ENCODE data around the gene F2RL3.
"Not testable (repeated sequence)": the region's sequence is repeated elsewhere in the genome, so short reads cannot be mapped to it uniquely, and the experiment has no call there.

Gene F2RL3

DNA sequence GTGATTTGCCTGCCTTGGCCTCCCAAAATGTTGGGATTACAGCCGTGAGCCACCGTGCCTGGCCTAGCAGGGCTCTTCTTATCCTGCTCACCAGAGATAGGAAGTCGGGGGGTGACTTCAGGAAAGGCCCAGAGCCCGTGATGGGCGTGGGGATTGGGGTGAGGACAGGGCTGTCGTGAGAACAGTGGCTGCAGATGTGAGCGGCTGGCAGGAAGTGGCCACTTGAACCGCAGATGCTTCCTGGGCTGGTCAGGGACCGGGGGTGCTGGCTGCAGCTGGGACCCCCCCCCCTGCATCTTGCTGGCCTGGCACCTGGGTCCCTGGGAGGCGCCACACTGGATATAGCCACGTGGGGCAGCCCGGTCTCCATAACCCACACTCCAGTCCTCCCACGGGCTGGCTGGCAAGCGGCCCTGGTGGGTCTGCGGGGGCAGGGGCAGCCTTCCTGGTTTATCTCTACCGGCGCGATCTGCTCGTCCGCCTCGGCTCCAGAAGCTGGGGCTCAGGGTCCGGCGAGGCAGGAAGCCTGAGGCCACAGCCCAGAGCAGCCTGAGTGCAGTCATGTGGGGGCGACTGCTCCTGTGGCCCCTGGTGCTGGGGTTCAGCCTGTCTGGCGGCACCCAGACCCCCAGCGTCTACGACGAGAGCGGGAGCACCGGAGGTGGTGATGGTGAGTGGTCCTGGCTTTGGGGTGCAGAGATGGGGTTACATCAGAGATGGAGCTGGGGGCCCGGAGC is at the start of gene F2RL3:
TSS of gene F2RL3 (plus strand) at position 371 of the 737 bp plus-strand sequence. CDS start at position 562, 191 bp downstream.
- no peak for DNase-seq

GRCh38 chr19:16841391-16841926 is 47.3 kb upstream of the F2RL3 start:
- no peak for DNase-seq

DNA sequence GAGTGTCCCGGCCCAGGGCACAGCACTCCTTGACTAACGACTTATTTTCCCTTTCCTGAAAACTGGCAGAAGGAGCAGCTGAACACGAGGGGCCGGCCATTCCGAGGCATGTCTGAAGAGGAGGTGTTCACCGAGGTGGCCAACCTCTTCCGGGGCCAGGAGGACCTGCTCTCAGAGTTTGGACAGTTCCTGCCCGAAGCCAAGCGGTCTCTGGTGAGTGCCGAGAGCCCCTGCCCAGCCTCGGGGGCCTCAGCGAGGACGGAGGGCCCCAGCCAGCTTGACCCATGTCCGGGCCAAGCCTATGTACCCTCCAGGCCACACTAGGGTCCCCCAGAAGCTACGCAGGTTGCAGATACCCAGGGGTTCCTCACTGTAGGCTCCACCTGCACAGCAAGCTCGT is 41.9 kb upstream of the F2RL3 start:
- no peak for DNase-seq

DNA sequence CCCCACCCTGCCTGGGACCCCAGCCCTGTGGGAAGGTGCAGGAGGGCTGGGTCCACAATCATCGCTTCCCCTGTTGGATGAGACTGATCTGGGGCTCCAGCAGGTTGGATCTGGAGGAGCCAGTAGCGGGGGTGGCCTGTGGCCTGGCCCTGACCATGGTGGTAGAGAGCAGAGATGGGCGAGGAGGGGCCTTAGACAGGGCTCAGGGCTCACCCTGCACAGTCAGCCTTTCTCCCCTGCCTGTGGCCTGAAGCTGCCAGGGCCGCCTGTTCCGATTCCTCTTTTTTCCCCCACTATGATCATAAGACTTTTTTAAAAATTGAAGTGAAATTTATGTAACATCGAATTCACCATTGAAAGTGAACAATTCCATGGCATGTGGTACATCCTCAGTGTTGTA is 41.4 kb upstream of the F2RL3 start:
- DNase-seq: no peak

GRCh38 chr19:16849168-16849567 is 39.6 kb upstream of the F2RL3 start:
- DNase-seq: no peak

- DNase-seq: no peak
Observed at GRCh38 chr19:16850133-16850532, 38.7 kb upstream of the F2RL3 start.

GRCh38 chr19:16851031-16851712 is 37.6 kb upstream of the F2RL3 start:
- DNase-seq: no peak

DNA sequence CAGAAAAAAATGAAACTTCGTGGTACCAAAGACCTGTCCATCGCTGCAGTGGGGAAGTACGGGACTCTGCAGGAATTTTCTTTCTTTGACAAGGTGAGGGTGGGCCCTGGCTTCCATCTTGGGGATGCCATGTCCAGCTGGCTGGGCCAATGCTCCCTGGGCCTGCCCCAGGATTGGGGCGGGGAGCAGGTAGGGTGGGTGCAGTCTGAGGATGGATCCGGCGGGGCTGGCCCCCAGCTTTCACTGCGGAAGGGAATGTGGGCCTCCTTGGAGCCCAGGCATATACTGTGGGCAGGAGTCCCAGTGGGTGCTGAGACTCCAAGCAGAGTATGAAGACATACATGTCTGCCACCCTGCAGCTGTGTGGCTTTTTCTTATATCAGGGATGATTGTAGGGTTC is 35.7 kb upstream of the F2RL3 start:
- no peak for DNase-seq

- DNase-seq: no peak
Observed at GRCh38 chr19:16856091-16856490, 32.7 kb upstream of the F2RL3 start.

- no peak for DNase-seq
Observed at GRCh38 chr19:16859626-16860025, 29.2 kb upstream of the F2RL3 start.

- DNase-seq: no peak
Observed at GRCh38 chr19:16860118-16860517, 28.7 kb upstream of the F2RL3 start.

DNA sequence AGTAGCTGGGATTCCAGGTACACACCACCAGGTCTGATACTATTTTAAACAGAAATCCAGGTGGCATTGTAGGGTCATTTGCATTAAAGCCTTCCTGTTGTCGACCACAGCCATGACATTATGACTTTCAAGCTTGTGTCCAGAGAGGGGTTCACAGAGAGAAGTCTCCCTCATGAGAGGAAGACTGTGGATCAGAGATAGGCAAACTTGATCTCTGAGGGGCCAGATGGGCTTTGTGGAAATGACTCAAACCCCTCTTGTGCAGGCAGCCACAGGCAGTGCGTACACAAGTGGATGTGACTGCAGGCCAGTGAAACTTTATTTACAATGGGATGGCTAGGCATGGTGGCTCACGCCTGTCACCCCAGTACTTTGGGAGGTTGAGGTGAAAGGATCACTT is 27.8 kb upstream of the F2RL3 start:
- DNase-seq: no peak

DNA sequence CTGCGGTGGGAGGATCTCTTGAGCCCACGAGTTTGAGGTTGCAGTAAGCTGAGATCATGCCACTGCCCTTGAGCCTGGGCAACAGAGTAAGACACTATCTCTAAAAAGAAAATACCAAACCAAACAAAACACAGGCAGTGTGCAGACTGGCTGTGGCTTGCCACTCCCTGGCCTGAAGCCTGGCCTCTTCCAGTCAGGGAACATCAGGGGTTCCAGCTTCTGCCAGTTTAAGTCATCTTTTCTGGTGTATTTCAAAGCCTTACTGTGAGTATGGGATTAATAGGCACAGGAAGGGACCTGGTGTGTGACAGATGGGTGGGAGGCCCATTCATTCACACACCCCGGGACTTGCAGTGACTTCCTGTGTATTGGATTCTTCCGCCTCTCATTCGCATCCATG is 27.0 kb upstream of the F2RL3 start:
- DNase-seq: no peak

DNA sequence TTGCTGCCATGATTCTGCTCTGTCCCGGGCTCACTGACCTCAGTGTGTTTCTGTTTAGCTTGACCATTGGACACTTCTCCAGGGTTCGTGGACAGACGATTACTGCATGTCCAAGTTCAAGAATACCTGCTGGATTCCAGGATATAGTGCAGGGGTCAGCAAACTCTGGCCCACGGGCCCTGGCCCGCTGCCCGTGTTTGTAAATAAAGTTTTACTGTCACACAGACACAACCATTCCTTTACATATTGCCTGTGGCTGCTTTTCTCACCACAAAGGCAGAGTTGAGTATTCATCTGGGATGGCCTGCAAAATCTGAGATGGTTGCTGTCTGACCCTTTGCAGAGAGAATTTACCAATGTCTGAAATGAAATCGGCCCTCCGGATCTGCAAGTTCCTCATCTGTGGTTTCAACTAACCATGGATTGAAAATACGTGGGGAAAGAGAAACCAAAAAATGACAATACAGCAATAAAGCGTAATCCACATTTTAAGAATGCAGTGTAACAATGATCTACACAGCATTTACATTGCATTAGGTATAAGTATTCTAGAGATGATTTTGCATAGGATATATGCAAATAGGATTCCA is 25.9 kb upstream of the F2RL3 start:
- no peak for DNase-seq

DNA sequence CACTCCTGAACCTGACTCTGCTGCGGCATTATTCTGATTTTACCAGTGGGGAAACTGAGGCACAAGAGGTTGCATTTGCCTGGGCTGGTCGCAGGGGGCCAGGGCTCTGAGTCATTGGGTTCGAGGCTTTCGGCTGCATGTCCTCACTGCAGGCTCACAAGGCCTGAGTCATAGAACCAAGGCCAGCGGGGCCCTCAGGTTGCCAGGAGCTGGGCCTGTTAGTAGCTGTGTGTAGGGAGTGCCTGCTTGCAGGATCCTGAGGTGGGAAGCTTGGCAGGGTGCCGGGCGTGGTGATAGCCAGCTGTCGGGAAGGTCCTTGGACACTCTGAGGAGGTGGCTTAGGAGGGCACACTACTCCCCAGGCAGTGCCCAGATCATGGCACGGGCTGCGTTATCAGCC is 21.6 kb upstream of the F2RL3 start:
- no peak for DNase-seq

DNA sequence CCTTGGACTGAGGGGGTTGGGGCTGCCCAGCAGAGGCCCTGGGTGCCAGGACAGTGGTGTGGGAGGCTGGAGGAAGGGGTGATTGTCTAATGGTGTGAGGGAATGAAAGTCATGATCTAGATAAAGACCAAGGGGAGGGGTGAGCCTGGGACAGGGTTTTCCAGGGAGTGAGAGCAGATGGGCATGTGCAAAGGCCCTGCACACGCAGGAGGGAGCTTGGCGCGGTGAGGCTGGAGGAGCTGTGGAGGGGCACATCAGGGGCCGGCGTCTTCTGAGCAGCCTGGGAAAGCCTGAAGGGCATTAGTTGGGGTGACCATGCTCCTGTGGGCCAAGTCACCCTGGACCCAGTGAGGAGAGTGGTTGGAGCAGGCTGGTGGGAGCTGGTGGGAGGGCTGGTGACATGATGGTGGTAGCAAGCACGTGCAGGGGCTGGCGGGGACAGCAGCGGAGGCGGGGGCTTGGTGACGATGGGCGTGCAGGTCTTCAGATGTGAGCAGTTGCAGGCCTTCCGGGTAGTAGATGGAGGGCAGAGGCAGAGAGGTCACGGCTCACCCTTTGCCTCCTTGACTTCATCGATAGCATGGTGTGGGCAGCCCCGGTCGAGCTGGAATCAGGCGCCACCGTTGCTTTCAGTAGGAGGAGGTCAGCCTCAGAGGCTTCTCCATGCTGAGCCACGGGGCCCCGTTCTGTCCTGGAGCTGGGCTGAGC is 20.2 kb upstream of the F2RL3 start:
- no peak for DNase-seq

- DNase-seq: no peak
Observed at GRCh38 chr19:16869331-16869972, 19.3 kb upstream of the F2RL3 start.

GRCh38 chr19:16871871-16872270 is 16.9 kb upstream of the F2RL3 start:
- DNase-seq: no peak

DNA sequence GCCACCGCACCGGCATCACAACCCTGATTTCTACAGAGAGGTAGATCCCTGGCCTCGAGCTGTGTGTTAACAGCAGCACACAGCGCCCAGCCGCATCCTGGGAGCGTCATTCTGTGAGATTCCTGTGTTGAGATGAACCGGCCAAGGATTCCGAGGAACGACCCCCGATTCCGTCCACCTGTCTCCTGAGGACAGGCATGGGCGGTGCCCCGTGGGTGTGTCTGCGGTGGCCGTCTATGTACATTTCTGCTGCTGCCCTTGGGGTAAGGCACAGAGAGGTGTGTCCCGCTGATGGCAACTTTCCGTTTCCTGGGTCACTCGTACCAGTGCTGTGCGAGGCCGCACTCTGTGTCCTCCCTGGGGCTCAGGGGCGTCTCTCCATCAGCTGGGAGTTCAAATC is 16.1 kb upstream of the F2RL3 start:
- DNase-seq: no peak

DNA sequence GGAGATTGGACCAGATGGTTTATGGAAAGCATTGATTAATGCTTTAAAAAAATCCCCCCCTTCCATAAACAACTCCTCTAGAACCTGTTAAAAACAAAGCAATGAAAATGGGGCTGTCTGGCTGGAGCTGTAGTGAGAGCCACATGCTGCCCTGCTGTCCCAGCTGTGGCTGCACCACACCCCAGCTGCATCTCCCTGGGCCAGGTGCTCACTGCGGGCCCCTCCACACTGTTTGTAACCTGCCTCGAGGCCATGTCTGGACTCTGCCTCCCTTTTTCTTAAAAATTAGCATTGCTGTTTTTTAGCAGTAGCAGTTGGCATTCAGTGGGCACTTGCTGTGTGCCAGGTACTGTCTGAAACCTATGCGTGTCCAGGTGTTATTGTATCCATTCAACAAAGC is 15.2 kb upstream of the F2RL3 start:
- DNase-seq: no peak

- no peak for DNase-seq
Observed at GRCh38 chr19:16874250-16874977, 14.4 kb upstream of the F2RL3 start.

GRCh38 chr19:16874978-16875299 is 13.9 kb upstream of the F2RL3 start:
- DNase-seq: not testable (repeated sequence)
